ENCODE data around the gene RHEB.

RHEB gene

DNA sequence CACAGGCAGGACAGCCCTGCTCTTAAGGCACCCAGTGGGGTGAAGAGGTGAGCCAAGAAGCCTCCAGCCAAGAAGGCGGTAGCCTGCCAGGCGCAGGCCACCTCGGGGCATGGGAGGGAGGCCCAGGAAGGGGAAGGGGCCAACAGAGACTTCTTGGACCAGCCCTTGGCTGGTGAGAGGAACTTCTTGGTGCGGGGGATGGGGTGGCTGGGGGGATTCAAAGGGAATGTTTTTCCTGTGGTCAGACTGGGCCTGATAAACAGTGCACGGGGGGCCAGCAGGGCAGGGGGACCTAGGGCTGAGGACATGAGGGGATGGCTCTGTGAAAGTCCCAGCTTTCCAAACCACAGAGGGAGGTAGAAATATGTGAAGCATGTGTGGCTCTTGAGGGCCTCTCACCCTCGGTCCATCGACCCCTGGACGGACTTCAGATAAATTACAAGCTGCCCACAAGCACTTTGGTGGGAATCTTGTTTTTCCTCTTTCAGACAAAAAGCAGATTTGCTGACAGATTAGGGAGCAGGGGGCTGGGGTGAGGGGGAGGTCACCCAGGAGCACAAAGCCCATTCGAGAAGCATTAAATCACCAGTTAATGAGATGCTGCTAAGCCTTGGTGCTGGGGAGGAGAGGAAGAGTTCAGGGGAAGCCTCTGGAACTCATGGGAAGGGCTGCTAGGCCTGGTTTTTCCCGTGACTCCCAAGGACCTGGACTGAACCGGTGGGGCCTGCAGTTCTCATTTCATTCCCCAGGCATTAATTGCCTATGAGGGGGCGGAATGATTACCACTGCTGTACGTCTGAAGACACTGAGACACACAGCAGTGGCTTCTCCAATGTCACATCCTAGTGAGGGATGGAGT, 91.1 kb downstream of the RHEB start:
- TF ChIP-seq, protein P1, sequence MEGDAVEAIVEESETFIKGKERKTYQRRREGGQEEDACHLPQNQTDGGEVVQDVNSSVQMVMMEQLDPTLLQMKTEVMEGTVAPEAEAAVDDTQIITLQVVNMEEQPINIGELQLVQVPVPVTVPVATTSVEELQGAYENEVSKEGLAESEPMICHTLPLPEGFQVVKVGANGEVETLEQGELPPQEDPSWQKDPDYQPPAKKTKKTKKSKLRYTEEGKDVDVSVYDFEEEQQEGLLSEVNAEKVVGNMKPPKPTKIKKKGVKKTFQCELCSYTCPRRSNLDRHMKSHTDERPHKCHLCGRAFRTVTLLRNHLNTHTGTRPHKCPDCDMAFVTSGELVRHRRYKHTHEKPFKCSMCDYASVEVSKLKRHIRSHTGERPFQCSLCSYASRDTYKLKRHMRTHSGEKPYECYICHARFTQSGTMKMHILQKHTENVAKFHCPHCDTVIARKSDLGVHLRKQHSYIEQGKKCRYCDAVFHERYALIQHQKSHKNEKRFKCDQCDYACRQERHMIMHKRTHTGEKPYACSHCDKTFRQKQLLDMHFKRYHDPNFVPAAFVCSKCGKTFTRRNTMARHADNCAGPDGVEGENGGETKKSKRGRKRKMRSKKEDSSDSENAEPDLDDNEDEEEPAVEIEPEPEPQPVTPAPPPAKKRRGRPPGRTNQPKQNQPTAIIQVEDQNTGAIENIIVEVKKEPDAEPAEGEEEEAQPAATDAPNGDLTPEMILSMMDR (IDR thresholded peaks at IDR 0.05; ENCODE audit: low read depth, low read length): no peak
- TF ChIP-seq EZH2phosphoT487 (IDR thresholded peaks at IDR 0.05; ENCODE audit: low read depth): no peak
- no peak overlapping the region for H2AFZ ChIP-seq (ENCODE audit: low read depth, low read length)
- H3K27me3 ChIP-seq (ENCODE audit: low read depth, low read length): peaks cover 36% of the 10 kb centered on the region
- no peak overlapping the region for H3K4me3 ChIP-seq (ENCODE audit: low read length)
- no peak overlapping the region for H3K4me2 ChIP-seq (ENCODE audit: low read length)
- no peak overlapping the region for H3K27ac ChIP-seq (ENCODE audit: low read length)
- H4K20me1 ChIP-seq (ENCODE audit: insufficient read depth, low read length): no peaks in the 10 kb centered on the region
- H3K4me1 ChIP-seq (ENCODE audit: low read length): peaks cover 7% of the 10 kb centered on the region; the same call in 1 of the 2 replicates
- no peaks in the 10 kb centered on the region for H3K36me3 ChIP-seq (replicated peaks; ENCODE audit: low read depth, low read length)
- no peak overlapping the region for H3K9ac ChIP-seq (ENCODE audit: low read length)
- H3K79me2 ChIP-seq (ENCODE audit: low read length): no peaks in the 10 kb centered on the region
- H3K9me3 ChIP-seq (ENCODE audit: insufficient read depth, low read length): no peaks in the 10 kb centered on the region

DNA sequence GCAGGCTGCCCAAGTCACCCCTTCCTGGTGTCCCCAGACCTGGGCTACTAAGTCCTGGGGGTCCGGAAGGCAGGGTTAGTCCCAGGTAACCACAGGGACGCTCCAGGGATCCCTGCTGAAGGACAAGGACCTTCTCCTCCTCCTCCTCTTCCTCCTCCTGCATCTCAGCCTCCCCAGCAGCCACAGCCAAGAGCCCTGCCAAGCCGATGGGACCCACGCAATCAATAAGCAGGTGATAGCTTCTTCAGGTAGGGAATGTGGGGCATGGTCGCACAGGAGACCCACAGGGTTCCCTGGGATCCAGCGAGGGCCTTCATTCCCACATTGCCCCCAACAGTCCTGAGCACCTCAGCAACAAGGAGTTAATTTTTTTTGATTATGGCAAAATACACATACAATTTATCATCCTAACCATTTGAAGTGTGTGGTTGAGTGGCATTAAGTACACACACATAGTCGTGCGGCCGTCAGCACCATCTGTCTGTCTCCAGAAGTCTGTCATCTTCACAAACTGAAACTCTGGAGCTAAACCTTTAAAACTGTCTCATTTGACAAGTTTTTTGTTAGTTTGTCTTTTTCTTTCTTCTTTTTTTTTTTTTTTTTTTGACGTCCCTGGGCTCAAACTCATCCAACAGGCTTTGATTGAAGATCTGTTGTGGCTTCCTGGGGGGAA, 91.9 kb downstream of the RHEB start:
- Histone ChIP-seq H2AFZ (ENCODE audit: low read depth, low read length) (no peak overlapping the region), H3K4me3 (ENCODE audit: low read length) (no peak overlapping the region), H3K4me2 (ENCODE audit: low read length) (no peak overlapping the region), H3K9ac (ENCODE audit: low read length) (no peak overlapping the region), H3K36me3 (replicated peaks; ENCODE audit: low read depth, low read length) (no peaks in the 10 kb centered on the region), H3K9me3 (ENCODE audit: insufficient read depth, low read length) (no peaks in the 10 kb centered on the region), H3K27ac (ENCODE audit: low read length) (no peak overlapping the region), H4K20me1 (ENCODE audit: insufficient read depth, low read length) (no peaks in the 10 kb centered on the region), H3K27me3 (ENCODE audit: low read depth, low read length) (peaks cover 36% of the 10 kb centered on the region), H3K79me2 (ENCODE audit: low read length) (no peaks in the 10 kb centered on the region), H3K4me1 (ENCODE audit: low read length) (peaks cover 2% of the 10 kb centered on the region; the same call in 1 of the 2 replicates)
- no peak for TF ChIP-seq EZH2phosphoT487 (IDR thresholded peaks at IDR 0.05; ENCODE audit: low read depth)

DNA sequence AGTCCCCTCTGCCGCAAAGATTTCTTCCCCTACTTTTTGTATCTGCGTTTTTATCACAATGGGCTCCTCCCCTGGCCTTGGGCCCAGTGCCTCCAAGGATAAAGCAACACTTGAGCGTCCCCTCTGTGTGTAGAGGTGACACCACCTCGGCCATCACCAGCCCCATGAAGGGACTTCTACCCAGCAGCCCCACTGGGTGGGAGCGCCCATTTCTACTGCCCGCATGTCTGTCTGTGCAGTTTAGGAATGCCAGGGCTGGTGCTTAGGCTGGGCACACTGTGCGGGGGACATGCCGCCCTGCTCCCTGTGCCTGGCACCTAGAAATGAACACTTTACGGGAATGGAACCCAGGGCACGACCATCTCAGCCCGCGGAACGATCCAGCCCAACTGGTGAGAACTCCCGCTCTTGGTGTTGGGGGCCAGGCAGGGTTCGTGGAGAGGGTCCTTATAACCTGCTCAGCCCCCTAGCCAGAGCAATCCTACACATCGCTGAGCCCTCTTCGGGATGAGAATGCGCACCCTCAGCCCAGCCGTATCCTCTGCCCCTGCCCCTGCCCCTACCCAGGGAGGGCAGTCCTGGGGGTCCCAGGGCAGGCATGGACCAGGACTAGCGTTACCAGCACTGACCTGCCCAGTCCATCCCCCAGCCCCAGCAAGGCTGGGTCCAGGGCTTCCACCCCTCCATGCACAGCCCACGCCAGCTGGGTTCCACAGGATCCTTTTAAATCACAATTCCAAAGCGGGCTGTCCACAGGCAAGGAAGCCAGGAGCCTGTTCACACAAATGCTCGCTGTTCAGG, 92.6 kb downstream of the RHEB start:
- no peak overlapping the region for H2AFZ ChIP-seq (ENCODE audit: low read depth, low read length)
- H3K9ac ChIP-seq (ENCODE audit: low read length): no peak overlapping the region
- H3K9me3 ChIP-seq (ENCODE audit: insufficient read depth, low read length): no peaks in the 10 kb centered on the region
- peaks cover 42% of the 10 kb centered on the region for H3K27me3 ChIP-seq (ENCODE audit: low read depth, low read length)
- H3K36me3 ChIP-seq (replicated peaks; ENCODE audit: low read depth, low read length): no peaks in the 10 kb centered on the region
- no peak overlapping the region for H3K4me2 ChIP-seq (ENCODE audit: low read length)
- TF ChIP-seq EZH2phosphoT487 (IDR thresholded peaks at IDR 0.05; ENCODE audit: low read depth): no peak
- TF ChIP-seq, protein P1 (IDR thresholded peaks at IDR 0.05; ENCODE audit: low read depth, low read length): no peak
- no peaks in the 10 kb centered on the region for H3K4me1 ChIP-seq (ENCODE audit: low read length)
- H3K27ac ChIP-seq (ENCODE audit: low read length): no peak overlapping the region
- H3K4me3 ChIP-seq (ENCODE audit: low read length): no peak overlapping the region
- H4K20me1 ChIP-seq (ENCODE audit: insufficient read depth, low read length): no peaks in the 10 kb centered on the region
- no peaks in the 10 kb centered on the region for H3K79me2 ChIP-seq (ENCODE audit: low read length)

DNA sequence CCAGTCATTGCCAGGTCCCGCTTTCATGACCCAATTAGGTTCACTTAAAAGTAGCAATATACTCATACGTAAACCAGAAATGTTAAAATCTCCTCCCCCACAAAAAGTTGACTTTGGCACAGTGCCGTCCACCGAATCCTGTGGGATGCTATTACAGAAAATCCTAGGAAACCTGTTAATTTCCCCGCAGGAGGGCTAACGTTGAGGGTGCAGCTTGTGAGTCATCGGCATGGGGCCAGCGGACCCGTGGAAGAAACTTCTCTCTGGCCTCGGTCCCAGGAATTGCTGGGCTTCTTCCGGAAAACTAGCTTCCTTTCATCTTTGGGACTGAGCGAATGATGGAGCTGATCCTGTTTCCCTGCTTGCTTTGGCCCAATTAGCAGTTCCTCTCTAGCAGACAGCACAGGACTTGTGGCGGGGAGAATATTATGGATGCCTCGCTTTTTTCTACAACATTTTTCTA, 93.2 kb downstream of the RHEB start:
- Histone ChIP-seq H3K36me3 (replicated peaks; ENCODE audit: low read depth, low read length) (no peaks in the 10 kb centered on the region), H3K4me3 (ENCODE audit: low read length) (no peak overlapping the region), H3K9me3 (ENCODE audit: insufficient read depth, low read length) (no peaks in the 10 kb centered on the region), H4K20me1 (ENCODE audit: insufficient read depth, low read length) (no peaks in the 10 kb centered on the region), H3K27ac (ENCODE audit: low read length) (no peak overlapping the region), H3K4me2 (ENCODE audit: low read length) (no peak overlapping the region), H2AFZ (ENCODE audit: low read depth, low read length) (no peak overlapping the region), H3K4me1 (ENCODE audit: low read length) (no peaks in the 10 kb centered on the region), H3K79me2 (ENCODE audit: low read length) (no peaks in the 10 kb centered on the region), H3K9ac (ENCODE audit: low read length) (no peak overlapping the region), H3K27me3 (ENCODE audit: low read depth, low read length) (peaks cover 48% of the 10 kb centered on the region)
- TF ChIP-seq EZH2phosphoT487 (IDR thresholded peaks at IDR 0.05; ENCODE audit: low read depth): no peak
- TF ChIP-seq, protein P1 (IDR thresholded peaks at IDR 0.05; ENCODE audit: low read depth, low read length): no peak
